Measurements from ENCODE around the gene MTO1. TPM values are rescaled to one million over a fixed set of nuclear protein-coding genes. Genes with fewer than 3 reads are reported as not detected.
"Not testable (repeated sequence)": the region's sequence is repeated elsewhere in the genome, so short reads cannot be mapped to it uniquely, and the experiment has no call there.

The MTO1 gene
- total and polyA plus RNA-seq, 2 donors (not counting 1 experiment from before 2014, with no cell fraction given), result 21.5 to 52.4 TPM

DNA sequence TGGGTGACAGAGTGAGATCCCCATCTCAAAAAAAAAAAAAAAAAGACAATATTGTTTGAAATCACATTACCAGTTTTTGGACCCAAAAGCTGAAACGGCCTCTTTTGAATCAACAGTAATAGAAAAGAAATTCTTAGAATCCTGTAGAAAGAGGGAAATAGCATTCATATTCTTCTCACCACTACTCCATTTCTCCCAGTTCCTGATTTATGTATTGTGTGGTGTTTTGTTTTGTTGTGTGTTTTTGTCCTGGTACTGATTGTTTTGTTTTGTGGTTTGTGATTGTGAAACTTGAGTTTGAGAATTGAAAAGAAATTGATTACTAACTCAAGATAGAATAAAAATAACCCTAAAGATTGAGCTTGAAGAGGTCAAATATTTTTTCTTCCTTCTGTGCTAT lies 85.5 kb downstream of the MTO1 start:
- Histone ChIP-seq H3K79me2 (ENCODE audit: control insufficient read depth, insufficient read depth, low read length) (no peaks in the 10 kb centered on the region), H3K9ac (ENCODE audit: insufficient read depth, low read length) (no peak overlapping the region), H3K4me2 (ENCODE audit: extremely low read depth, insufficient read depth, low read length) (no peak overlapping the region), H4K20me1 (ENCODE audit: control insufficient read depth, extremely low read depth, insufficient read depth, low read length) (no peaks in the 10 kb centered on the region), H3K4me1 (ENCODE audit: control insufficient read depth, extremely low read depth, insufficient read depth, low read length) (no peaks in the 10 kb centered on the region), H3K27me3 (ENCODE audit: control insufficient read depth, insufficient read depth, low read length) (no peaks in the 10 kb centered on the region), H3K9me3 (ENCODE audit: control insufficient read depth, insufficient read depth, low read depth, low read length) (no peaks in the 10 kb centered on the region), H3K27ac (ENCODE audit: insufficient read depth, low read length) (no peak overlapping the region), H2AFZ (ENCODE audit: low read length) (no peak overlapping the region), H3K4me3 (replicated peaks in 1 of 4; ENCODE audit: control extremely low read depth in 1 of 4, insufficient read depth in 1 of 4, low read depth in 3 of 4, low read length in 4 of 4) (no peak overlapping the region), H3K36me3 (ENCODE audit: control insufficient read depth, insufficient read depth, low read length) (no peaks in the 10 kb centered on the region)
- no peak for TF ChIP-seq CTCF (conservative IDR thresholded peaks at IDR 0.05 in 1 of 2, IDR thresholded peaks at IDR 0.05 in 1 of 2; ENCODE audit: low read depth in 1 of 2, low read length in 2 of 2)
- no peak for TF ChIP-seq EZH2 (IDR thresholded peaks at IDR 0.05; ENCODE audit: low read length, missing control alignments)
- no peak for DNase-seq (ENCODE audit: low read depth in 2 of 2)

DNA sequence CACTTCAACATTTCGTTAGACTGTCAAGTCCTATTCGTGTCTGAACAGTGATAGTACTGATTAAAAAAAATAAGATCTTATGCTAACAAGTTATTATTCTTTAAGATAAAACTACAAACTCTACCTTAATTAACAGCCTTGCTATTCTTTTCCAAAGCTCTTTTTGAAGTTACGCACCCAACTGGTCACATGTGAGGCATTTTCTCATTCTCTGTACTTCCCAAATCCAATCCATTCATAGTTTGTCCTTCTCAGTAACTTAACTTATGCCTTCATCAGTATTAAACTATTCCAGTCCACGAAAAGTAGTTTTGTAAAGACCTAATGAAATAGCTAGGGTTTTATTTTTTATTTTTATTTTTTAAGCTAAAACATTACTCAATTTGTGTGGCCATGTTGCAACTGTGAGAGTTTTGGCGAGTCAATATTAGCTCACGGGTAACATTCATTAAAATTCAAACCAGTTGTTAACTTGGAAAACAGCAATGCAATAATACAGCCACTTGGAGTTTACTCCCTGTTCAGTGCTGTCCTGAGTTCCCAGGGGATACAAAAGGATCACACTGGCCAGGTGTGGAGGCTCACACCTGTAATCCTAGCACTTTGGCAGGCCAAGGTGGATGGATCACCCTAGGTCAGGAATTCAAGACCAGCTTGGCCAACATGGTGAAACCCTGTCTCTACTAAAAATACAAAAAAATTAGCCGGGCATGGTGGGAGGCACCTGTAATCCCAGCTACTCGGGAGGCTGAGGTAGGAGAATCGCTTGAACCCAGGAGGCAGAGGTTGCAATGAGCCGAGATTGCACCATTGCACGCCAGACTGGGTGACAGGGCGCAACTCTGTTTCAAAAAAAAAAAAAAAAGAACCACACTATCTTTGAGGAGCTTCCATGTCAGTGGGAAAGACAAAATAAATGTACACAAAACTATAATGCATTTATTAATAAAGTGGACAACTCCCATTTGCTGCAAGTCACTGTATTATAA lies 87.2 kb downstream of the MTO1 start:
- Histone ChIP-seq H2AFZ (ENCODE audit: low read length) (no peak overlapping the region), H3K4me3 (replicated peaks in 1 of 4; ENCODE audit: control extremely low read depth in 1 of 4, insufficient read depth in 1 of 4, low read depth in 3 of 4, low read length in 4 of 4) (no peak overlapping the region), H3K36me3 (ENCODE audit: control insufficient read depth, insufficient read depth, low read length) (no peaks in the 10 kb centered on the region), H3K79me2 (ENCODE audit: control insufficient read depth, insufficient read depth, low read length) (no peaks in the 10 kb centered on the region), H3K9ac (ENCODE audit: insufficient read depth, low read length) (no peak overlapping the region), H3K4me2 (ENCODE audit: extremely low read depth, insufficient read depth, low read length) (no peak overlapping the region), H3K4me1 (ENCODE audit: control insufficient read depth, extremely low read depth, insufficient read depth, low read length) (no peaks in the 10 kb centered on the region), H3K27me3 (ENCODE audit: control insufficient read depth, insufficient read depth, low read length) (no peaks in the 10 kb centered on the region), H3K9me3 (ENCODE audit: control insufficient read depth, insufficient read depth, low read depth, low read length) (no peaks in the 10 kb centered on the region), H4K20me1 (ENCODE audit: control insufficient read depth, extremely low read depth, insufficient read depth, low read length) (no peaks in the 10 kb centered on the region), H3K27ac (ENCODE audit: insufficient read depth, low read length) (no peak overlapping the region)
- TF ChIP-seq EZH2 (IDR thresholded peaks at IDR 0.05; ENCODE audit: low read length, missing control alignments) (no peak), CTCF (conservative IDR thresholded peaks at IDR 0.05 in 1 of 2, IDR thresholded peaks at IDR 0.05 in 1 of 2; ENCODE audit: low read depth in 1 of 2, low read length in 2 of 2) (no peak)
- no peak for DNase-seq (ENCODE audit: low read depth in 2 of 2)

GRCh38 chr6:73551115-73551514 lies 89.6 kb downstream of the MTO1 start:
- H3K4me1 ChIP-seq (ENCODE audit: control insufficient read depth, extremely low read depth, insufficient read depth, low read length); H3K9me3 ChIP-seq (ENCODE audit: control insufficient read depth, insufficient read depth, low read depth, low read length); H3K4me2 ChIP-seq (ENCODE audit: extremely low read depth, insufficient read depth, low read length); H3K27ac ChIP-seq (ENCODE audit: insufficient read depth, low read length); H2AFZ ChIP-seq (ENCODE audit: low read length); H3K27me3 ChIP-seq (ENCODE audit: control insufficient read depth, insufficient read depth, low read length); H4K20me1 ChIP-seq (ENCODE audit: control insufficient read depth, extremely low read depth, insufficient read depth, low read length); H3K36me3 ChIP-seq (ENCODE audit: control insufficient read depth, insufficient read depth, low read length); H3K79me2 ChIP-seq (ENCODE audit: control insufficient read depth, insufficient read depth, low read length); DNase-seq (ENCODE audit: low read depth in 2 of 2); H3K9ac ChIP-seq (ENCODE audit: insufficient read depth, low read length); H3K4me3 ChIP-seq (replicated peaks in 1 of 4; ENCODE audit: control extremely low read depth in 1 of 4, insufficient read depth in 1 of 4, low read depth in 3 of 4, low read length in 4 of 4): not testable (repeated sequence)

DNA sequence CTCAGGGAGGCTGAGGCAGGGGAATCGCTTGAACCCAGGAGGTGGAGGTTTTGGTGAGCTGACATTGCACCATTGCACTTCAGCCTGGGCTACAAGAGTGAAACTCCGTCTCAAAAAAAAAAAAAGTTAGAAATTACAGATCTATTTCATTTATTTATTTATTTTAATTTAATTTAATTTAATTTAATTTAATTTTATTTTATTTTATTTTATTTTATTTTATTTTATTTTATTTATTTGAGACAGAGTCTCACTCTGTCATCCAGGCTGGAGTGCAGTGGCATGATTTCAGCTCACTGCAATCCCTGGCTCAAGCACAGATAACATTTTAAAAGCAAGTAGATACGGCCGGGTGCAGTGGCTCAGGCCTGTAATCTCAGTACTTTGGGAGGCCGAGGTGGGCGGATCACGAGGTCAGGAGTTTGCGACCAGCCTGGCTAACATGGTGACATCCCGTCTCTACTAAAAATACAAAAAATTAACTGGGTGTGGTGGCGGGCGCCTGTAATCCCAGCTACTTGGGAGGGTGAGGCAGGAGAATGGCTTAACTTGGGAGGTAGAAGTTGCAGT lies 93.9 kb downstream of the MTO1 start:
- not testable (repeated sequence) for H3K9me3 ChIP-seq (ENCODE audit: control insufficient read depth, insufficient read depth, low read depth, low read length); H2AFZ ChIP-seq (ENCODE audit: low read length); H3K4me1 ChIP-seq (ENCODE audit: control insufficient read depth, extremely low read depth, insufficient read depth, low read length); H4K20me1 ChIP-seq (ENCODE audit: control insufficient read depth, extremely low read depth, insufficient read depth, low read length); DNase-seq (ENCODE audit: low read depth in 2 of 2); H3K4me2 ChIP-seq (ENCODE audit: extremely low read depth, insufficient read depth, low read length); H3K27ac ChIP-seq (ENCODE audit: insufficient read depth, low read length); H3K9ac ChIP-seq (ENCODE audit: insufficient read depth, low read length); H3K79me2 ChIP-seq (ENCODE audit: control insufficient read depth, insufficient read depth, low read length); H3K36me3 ChIP-seq (ENCODE audit: control insufficient read depth, insufficient read depth, low read length); H3K4me3 ChIP-seq (replicated peaks in 1 of 4; ENCODE audit: control extremely low read depth in 1 of 4, insufficient read depth in 1 of 4, low read depth in 3 of 4, low read length in 4 of 4); H3K27me3 ChIP-seq (ENCODE audit: control insufficient read depth, insufficient read depth, low read length)

All from fibroblast of lung (primary cell).